HT-29 (cell line): ENCODE measurements around the gene ZYG11A. TPM values are rescaled to one million over a fixed set of nuclear protein-coding genes. Genes with fewer than 3 reads are reported as not detected.
A peak's percentile ranks its signal among the peaks of the same experiment; 100 is the strongest.
"Not testable (repeated sequence)": the region's sequence is repeated elsewhere in the genome, so short reads cannot be mapped to it uniquely, and the experiment has no call there.

Source experiments
- DNase-seq: peaks from one replicate; pipeline ENCODE4 v3.0.0-alpha.2; 2015; ENCODE audit warnings: low spot score
- total RNA-seq: library from RNA; depleted of rRNA; stranded (reverse); fragments of >200 nt; shearing (Covaris generic); gene quantifications from 2 replicates; pipeline ENCODE4 v1.2.3, GENCODE V29; 2014; rRNA removed

ZYG11A gene
- not detected in 2 replicates for total RNA-seq

DNA sequence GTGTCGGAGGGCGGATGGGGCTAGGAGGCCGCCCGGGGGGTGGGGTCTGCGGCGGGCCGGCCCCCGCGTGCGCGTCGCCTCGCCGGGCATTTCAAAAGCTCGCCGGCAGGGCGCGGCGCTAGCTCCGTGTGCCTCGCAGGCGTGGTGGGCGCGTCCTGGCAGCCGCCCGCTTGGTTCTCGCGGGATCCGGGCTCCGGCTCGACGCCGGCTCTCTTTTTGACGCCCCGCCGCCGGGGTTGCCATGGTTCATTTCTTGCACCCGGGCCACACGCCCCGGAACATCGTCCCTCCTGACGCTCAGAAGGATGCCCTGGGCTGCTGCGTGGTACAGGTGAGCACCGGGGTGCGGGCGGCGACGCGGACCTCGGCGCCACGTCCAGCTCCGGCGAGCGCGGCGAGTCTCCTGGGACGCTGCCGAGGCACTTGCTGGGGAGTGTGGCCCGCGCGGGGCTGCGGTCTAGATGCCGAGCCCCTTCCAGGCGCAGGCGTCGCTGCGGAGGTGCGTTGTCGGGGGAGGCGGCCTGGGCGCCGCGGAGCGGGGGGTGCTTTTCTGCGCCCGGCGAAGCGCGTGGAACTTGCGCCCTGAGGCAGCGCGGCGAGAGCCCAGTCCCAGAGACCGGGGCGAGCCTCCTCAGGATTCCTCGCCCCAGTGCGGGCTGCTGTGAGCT lies at the start of gene ZYG11A:
TSS of gene ZYG11A (plus strand) at position 118 of the 668 bp plus-strand sequence. CDS start at position 242, 124 bp downstream.
- no peak for DNase-seq

- not testable (repeated sequence) for DNase-seq
Measured at GRCh38 chr1:52793717-52794116, 48.8 kb upstream of the ZYG11A start.

- DNase-seq: no peak
Measured at GRCh38 chr1:52795464-52795863, 47.1 kb upstream of the ZYG11A start.

DNA sequence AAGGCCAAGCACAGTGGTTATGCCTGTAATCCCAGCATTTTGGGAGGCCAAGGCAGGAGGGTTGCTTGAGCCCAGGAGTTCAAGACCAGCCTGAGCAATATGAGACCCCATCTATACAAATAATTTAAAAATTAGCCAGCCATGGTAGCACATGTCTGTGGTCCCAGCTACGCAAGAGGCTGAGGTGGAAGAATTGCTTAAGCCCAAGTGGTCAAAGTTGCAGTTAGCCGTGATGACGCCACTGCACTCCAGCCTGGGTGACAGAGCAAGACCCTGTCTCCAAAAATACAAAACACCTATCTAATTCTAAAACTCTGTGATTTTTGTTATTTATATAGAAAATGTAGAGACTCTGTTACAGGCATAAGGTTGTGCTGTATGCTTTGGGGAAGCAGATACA lies 44.2 kb upstream of the ZYG11A start:
- DNase-seq: no peak

GRCh38 chr1:52801011-52801410 lies 41.5 kb upstream of the ZYG11A start:
- no peak for DNase-seq

- not testable (repeated sequence) for DNase-seq
Measured at GRCh38 chr1:52804083-52804482, 38.5 kb upstream of the ZYG11A start.

GRCh38 chr1:52814465-52814864 lies 28.1 kb upstream of the ZYG11A start:
- no peak for DNase-seq

- DNase-seq: not testable (repeated sequence)
Measured at GRCh38 chr1:52820830-52821229, 21.7 kb upstream of the ZYG11A start.

DNA sequence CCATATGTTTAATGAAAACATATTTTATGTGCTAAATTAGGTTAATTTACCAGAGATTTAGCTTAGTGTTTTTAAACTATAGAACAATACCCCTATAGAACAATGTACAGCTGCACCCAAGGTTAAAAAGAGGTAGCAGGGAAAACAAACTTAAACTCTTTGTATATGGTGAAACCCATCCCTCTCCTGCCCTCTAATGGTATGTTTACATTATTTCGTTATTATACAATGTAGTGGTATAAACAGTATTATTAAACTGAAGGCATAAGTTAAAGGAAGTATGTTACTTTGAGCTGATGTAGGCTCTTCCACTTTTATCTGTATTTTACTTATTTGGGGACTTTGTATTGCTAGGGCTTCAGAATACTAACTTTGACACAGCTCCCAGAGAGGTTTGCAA lies 16.7 kb upstream of the ZYG11A start:
- DNase-seq: peak; percentile 34

- no peak for DNase-seq
Measured at GRCh38 chr1:52834798-52835197, 7.8 kb upstream of the ZYG11A start.

DNA sequence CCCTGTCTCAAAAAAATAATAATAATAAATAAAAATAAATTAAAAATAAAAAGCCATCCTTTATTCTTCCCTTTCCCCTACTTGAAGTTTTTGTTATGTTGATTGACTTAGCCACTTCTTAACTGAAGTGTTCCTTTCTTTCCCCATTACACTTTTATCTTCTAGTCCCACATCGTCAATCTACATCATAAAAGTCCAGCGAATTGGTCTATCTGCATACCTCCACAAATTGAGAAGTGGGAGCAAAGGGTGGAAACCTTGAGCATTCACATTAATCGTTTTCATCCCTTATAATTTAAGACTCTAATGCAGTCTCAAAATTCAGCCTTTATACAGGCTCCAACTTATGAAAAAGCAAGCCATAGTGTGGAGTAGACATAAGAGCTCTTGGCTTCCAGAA lies 6.5 kb upstream of the ZYG11A start:
- DNase-seq: no peak

- not testable (repeated sequence) for DNase-seq
Measured at GRCh38 chr1:52839175-52839574, 3.4 kb upstream of the ZYG11A start.

DNA sequence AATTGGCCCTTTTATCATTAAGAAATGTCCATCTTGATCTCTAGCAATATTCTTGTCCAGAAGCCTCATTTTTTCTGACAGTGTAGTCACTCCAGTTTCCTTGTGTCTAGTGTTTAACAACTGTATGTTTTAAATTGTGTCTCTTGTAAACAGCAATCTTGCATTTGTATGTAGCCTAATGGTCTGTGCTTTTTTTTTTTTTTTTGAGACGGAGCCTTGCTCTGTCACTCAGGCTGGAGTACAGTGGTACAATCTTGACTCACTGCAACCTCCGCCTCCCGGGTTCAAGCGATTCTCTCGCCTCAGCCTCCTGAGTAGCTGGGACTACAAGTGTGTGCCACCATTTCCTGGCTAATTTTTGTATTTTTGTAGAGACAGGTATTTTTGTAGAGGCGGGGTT lies 2.6 kb downstream of the ZYG11A start:
- not testable (repeated sequence) for DNase-seq

DNA sequence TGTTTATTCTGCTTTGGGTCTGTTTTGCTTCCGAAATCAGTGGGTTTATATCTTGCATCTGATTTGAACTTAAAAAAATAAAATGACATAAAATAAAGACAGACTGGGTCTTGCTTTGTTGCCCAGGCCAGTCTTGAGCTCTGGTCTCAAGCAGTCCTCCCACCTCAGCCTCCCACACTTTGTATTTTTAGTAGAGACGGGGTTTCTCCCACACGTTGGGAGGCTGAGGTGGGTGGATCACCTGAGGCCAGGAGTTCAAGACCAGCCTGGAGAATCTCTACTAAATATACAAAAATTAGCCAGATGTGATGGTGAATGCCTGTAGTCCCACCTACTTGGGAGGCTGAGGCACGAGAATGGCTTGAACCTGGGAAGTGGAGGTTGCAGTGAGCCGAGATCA lies 5.9 kb downstream of the ZYG11A start:
- no peak for DNase-seq

- DNase-seq: no peak
Measured at GRCh38 chr1:52850951-52851350, 8.4 kb downstream of the ZYG11A start.

DNA sequence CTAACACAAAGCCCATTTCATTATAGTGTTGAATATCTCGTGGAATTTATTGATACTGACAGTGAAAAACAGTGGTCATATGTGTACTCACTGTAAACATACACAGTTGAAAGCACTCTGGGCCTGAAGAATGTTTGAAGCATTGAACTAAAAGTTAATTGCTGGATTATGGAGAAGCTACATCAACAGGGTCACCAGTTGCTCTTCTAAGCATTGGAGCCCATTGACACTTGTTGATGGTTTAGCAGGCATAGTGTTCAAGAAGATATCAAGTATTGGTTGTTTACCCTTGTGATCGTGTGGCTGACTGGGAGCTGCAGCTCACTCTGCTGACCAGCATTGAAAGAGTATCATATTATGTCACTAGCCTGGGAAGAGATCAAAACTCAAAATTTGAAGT lies 10.3 kb downstream of the ZYG11A start:
- DNase-seq: no peak

DNA sequence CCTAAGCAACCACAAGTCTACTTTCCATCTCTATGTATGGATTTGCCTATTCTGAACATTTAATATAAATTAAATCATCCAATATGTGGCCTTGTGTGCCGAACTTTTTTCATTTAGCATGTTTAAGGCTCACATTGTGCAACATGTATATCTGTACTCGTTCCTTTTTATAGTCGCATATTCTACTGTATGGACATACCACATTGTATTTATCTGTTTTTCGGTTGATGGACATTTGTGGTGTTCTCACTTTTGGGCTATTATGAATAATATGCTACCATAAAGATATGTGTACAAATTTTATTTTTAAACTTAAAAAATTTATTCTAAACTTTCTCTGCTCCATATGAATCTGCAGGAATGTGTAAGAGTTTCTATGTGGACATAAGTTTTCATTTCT lies 13.0 kb downstream of the ZYG11A start:
- no peak for DNase-seq

- DNase-seq: no peak
Measured at GRCh38 chr1:52856026-52856425, 13.5 kb downstream of the ZYG11A start.

GRCh38 chr1:52857443-52857842 lies 14.9 kb downstream of the ZYG11A start:
- no peak for DNase-seq

DNA sequence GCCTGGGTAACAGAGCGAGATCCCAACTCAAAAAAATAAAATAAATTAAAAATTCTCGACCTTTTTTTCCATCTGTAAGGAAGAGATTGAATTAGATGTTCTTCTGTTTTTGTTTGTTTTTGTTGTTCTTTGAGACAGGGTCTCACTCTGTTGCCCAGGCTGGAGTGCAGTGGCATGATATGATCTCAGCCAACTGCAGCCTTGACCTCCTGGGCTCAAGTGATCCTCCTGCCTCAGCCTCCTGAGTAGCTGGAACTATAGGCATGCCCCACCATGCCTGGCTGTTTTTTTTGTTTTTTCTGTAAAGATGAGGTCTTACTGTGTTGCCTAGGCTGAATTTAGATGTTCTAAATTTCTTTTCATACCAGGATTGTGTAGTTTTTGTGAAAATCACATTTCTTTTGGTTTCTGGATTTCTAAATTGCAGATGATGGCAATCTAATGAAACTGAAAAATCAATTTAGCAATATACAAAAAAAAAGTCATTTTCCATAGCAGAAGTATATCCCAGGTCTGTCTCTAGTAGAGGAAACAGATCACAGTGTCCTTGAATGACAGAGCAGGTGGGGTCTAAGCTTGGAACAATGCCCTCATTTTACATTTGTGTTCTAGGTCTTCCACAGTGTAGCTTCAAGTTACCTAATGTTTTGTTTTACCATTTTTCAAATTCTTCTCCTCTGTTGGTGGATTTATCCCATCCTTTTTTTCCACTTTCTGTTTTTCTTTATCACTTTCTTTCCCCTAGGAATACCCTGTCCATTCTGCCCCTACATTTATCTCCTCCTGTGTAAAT lies 20.3 kb downstream of the ZYG11A start:
- no peak for DNase-seq

DNA sequence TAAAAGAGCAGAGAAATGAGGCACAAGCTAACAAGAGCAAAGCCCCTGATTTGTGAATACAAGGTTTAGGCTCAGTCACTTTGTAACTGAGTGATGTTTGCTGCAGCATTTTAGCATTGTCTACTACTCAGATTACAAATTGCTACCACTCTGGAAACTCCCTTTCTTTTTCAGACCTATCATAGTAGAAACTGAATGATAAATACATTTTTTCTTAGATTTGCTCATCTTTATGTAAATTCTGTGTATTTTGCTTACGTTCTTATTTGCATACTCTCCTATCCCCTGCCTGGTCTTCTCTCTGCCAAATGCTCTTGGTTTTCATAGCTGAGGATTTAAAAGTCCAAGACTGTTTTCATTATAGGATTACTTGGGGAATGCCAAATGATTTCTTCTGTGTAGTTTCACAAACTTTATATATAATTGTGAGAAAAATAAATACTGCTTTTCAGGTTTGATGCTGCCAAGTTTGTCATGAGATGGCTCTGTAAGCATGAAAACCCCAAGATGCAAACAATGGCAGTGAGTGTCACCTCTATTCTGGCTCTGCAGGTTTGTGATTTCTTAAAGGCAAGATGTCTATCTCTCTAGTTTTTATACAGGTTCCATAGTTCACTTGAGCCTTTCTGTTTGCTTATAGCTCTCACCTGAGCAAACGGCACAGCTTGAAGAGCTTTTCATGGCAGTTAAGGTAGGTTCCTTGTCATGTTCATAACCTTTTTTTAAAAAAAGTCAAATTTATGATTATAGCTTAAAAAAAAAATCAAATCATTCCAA lies 24.7 kb downstream of the ZYG11A start:
- DNase-seq: peak; percentile 4

DNA sequence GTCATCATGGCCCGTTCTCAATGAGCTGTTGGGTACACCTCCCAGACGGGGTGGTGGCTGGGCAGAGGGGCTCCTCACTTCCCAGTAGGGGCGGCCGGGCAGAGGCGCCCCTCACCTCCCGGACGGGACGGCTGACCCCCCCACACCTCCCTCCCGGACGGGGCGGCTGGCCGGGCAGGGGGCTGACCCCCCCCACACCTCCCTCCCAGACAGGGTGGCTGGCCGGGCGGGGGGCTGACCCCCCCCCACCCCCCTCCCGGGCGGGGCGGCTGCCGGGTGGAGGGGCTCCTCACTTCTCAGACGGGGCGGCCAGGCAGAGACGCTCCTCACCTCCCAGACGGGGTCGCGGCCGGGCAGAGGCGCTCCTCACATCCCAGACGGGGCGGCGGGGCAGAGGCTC lies 27.2 kb downstream of the ZYG11A start:
- DNase-seq: not testable (repeated sequence)
